Activated gamma-delta T cell treated with anti-CD3 and anti-CD28 coated beads, Interleukin-2, amount 50 U/mL, for 16 hours (primary cell): Measurements from ENCODE around the gene CDCA5.
A peak's percentile ranks its signal among the peaks of the same experiment; 100 is the strongest.
"Not testable (repeated sequence)": the region's sequence is repeated elsewhere in the genome, so short reads cannot be mapped to it uniquely, and the experiment has no call there.

Source experiments
- DNase-seq: peaks from one replicate; pipeline ENCODE4 v3.0.0-alpha.2; 2020; ENCODE audit warnings: low read depth

CDCA5 gene

DNA sequence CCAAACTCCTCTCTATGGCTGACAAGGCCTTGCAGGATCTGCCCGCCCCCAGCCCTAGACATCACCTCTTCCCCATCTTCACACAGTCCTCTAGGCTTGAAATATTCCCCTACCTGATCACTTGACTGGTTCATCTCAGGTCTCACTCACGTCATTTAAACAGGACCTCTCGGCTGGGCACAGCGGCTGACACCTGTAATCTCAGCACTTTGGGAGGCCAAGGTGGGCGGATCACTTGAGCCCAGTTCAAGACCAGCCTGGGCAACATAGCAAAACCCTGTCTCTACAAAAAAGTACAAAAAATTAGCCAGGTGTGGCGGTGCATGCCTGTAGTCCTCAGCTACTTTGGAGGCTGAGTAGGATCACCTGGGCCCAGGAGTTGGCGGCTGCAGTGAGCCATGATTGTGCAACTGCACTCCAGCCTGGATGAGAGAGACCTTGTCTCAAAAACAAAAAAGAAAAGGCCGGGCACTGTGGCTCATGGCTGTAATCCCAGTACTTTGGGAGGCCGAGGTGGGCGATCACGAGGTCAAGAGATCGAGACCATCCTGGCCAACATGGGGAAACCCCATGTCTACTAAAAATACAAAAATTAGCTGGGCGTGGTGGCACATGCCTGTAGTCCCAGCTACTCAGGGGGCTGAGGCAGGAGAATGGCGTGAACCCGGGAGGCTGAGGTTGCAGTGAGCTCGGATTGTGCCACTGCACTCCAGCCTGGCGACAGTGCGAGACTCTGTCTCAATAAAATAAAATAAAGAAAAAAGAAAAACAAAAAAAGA lies 35.2 kb upstream of the CDCA5 start:
- DNase-seq: not testable (repeated sequence)

GRCh38 chr11:65118097-65118837 lies 34.4 kb upstream of the CDCA5 start:
- DNase-seq: no peak

- DNase-seq: peak; percentile 100
Measured at GRCh38 chr11:65117206-65118096, 33.6 kb upstream of the CDCA5 start, which contains the start of gene ZNHIT2. ZNHIT2 (minus strand) TSS chr11:65117701; CDS start chr11:65117653, 48 bp downstream.

DNA sequence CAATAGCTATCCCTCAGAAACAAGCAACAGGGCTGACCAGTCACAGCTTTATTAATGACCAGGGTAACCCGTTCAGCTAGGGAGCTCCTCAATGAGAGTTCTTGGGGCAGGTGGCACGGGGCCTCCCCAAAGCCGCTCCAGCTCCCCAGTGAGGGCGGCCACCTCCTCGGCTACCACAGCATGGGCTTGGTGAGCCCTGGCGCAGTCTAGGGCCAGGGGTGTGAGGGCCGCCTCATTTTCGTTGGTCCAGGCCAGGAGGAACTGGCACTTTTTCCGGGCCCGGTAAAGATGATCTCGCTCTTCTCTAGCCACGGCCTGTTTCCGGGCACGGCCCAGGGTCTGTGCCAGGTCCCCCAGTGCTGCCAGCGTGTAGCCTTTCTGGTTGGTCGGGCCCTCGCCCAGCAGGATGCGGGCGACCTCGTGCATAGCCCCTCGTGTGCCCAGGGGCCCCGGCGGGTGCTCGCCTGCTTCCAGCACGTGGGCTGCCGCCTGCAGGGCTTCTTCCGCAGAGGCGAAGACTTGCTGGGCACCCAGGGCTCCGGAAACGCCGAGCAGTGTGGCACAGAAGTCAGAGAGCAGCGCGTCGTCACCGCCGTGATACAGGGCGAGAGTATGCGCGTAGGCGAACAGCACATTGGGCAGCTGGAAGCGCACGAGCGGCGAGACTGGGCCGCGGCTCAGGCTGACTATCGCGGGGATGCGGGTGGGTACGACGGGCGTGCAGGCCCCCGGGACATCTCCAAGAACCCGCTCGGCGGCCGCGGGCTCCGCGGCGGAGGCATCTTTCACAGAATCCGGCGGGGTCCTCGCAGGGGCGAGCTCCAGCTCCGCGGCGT lies 32.7 kb upstream of the CDCA5 start:
- DNase-seq: no peak

DNA sequence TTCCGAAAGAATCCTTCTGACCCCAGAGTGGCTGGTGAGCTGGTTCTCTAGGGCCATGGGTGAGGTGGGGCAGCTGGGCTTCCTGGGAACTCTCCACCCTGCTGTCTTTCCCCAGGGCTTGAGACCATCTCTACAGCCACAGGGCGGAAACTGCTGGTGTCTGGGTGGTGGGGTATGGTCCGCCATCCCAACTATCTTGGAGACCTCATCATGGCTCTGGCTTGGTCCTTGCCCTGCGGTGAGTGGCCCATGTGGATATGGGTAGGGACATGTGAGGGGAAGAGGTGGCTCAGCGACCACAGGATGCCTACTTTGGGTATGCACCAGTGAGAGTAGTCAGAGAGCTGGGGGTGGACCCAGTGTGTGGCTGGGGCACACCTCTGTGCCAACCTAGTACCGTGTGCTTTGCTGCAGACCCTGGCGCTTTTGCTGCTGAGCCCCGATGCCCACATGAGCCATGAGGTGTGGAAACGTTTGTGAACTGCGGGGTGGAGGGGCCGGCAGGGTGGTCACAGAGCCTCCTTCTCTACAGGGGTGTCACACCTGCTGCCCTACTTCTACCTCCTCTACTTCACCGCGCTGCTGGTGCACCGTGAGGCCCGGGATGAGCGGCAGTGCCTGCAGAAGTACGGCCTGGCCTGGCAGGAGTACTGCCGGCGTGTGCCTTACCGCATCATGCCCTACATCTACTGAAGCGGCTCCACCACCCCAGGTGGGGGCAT lies 31.7 kb upstream of the CDCA5 start:
- no peak for DNase-seq

DNA sequence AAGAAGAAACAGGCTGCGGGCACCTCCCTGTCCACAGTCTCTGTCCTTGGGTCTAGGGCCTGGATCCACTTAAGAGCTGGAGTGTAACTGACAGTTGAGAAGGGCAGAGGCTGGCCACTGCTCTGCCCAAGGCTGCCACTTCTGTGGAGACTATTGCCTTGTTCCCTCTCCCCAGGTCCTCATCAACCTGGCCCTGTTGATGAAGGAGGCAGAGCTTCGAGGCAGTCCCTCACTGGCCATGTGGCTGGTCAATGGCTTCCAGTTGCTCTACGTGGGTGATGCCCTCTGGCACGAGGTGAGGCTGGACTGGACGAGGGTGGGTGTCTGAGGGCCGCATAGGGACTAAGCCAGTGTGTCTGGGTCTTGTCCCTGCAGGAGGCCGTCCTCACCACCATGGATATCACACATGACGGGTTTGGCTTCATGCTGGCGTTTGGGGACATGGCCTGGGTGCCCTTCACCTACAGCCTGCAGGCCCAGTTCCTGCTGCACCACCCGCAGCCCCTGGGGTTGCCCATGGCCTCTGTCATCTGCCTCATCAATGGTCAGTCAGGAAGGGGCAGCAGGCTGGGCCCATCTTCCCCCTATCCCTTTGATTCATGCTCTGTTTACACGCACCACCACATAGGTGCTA lies 30.8 kb upstream of the CDCA5 start:
- DNase-seq: no peak

DNA sequence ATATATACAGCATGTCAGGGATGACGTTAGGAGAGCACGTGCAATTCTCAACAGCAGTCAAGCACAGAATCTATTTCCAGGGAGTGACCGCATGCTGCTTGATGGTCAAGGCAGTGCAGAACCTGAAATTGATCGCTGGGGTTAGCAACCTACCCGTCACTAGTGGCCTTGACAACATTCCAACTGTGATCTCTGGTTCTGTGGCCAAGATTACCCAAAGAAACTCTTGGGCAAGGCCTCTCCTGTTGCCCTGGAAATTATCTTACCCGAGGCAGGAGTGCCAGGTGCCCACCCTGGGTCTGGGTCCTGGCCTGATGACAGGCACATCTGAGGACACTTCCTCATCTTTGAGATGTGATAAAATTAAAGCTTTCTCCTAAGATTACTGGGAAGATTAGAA lies 30.0 kb upstream of the CDCA5 start:
- DNase-seq: no peak

- DNase-seq: no peak
Measured at GRCh38 chr11:65113361-65113756, 29.5 kb upstream of the CDCA5 start.

DNA sequence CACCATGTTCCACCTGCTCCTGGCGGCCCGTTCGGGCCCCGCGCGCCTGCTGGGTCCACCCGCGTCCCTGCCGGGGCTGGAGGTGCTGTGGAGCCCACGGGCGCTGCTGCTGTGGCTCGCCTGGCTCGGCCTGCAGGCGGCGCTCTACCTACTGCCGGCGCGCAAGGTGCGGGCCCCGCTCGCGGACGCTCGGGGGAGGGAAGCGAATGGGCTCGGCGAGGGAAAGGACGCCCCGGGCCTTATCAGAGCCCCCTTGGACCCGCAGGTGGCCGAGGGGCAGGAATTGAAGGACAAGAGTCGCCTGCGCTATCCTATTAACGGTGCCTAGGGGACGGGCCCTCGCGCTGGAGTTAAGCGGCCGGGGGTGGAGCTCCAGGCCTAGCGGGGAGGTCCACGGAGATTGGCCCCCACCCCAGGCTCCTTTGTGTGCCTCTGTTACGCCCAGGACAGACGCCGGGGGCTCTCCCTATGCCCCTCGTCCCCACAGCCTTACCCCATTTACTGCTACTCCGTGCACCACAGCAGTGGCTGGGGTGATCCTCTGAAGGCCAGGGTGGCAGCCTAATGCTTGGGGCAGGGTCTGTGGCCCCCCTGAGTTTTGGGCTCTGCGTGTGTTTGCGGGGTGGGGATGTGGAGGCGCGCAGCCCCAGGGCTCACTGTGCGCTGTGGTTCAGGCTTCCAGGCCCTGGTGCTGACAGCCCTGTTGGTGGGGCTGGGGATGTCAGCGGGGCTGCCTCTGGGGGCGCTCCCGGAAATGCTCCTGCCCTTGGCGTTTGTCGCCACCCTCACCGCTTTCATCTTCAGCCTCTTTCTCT lies 28.9 kb upstream of the CDCA5 start:
- peak; percentile 59 for DNase-seq

GRCh38 chr11:65111744-65112545 lies 28.1 kb upstream of the CDCA5 start, which contains the start of gene TM7SF2:
TM7SF2 (plus strand) TSS chr11:65111872; CDS start chr11:65112016, 144 bp downstream.
- peak; percentile 92 for DNase-seq

GRCh38 chr11:65111159-65111743 lies 27.4 kb upstream of the CDCA5 start:
- DNase-seq: no peak

- DNase-seq: peak; percentile 97
Measured at GRCh38 chr11:65110354-65110861, 26.6 kb upstream of the CDCA5 start.

- DNase-seq: no peak
Measured at GRCh38 chr11:65109231-65110198, 25.7 kb upstream of the CDCA5 start.

GRCh38 chr11:65108469-65109123 lies 24.8 kb upstream of the CDCA5 start:
- DNase-seq: no peak

DNA sequence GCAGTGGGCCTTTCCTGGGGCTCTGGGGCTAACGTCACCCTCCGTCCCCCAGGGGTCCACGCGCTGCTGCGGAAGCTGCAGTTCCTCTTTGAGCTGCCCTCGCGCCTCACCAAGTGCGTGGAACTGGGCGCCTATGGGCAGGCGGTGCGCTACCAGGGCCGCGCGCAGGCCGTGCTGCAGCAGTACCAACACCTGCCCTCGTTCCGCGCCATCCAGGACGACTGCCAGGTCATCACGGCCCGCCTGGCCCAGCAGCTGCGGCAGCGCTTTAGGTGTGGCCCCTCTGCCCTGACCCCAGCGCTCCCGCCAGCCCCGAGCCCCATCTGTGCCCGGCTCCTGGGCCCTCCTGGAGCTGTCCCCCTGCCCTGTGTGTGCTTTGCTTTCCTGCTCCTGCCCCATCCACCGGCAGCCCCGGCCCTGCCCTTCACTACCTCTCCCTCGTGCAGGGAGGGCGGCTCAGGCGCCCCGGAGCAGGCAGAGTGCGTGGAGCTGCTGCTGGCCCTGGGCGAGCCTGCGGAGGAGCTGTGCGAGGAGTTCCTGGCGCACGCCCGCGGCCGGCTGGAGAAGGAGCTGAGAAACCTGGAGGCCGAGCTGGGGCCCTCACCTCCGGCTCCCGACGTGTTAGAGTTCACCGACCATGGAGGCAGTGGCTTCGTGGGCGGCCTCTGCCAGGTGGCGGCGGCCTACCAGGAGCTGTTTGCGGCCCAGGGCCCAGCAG lies 24.1 kb upstream of the CDCA5 start:
- no peak for DNase-seq
